HG02884 (cell line): Measurements from ENCODE around the gene IGFBP6.

Source experiments
- ATAC-seq: cut with Tn5 transposase; IDR thresholded peaks from one replicate; pipeline ENCODE4 v1.9.1; 2021; ENCODE audit warnings: mild to moderate bottlenecking, moderate library complexity; ENCODE audit not compliant: unreplicated experiment

The IGFBP6 gene

DNA sequence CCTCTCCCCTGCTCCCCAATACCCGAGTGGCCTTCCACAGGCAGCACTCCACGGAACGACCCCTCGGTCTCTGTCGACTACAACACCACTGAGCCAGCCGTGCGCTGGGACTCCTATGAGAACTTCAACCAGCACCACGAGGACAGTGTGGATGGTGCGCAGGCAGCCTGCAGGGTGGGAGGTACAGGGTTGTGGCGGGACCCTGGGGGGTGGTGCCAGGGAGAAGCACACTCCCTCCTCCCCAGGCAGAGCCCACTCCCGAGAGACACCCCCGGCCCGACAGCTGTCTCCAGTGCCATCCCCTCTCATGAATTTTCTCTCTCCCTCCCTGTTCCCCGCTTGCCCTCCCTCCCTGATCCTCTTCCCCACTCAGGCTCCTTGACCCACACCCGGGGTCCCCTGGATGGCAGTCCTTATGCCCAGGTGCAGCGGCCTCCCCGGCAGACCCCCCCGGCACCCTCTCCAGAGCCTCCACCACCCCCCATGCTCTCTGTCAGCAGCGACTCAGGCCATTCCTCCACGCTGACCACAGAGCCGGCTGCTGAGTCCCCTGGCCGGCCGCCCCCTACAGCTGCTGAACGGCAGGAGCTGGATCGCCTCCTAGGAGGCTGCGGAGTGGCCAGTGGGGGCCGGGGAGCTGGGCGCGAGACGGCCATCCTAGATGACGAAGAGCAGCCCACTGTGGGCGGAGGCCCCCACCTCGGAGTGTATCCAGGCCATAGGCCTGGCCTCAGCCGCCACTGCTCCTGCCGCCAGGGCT is 38.6 kb upstream of the IGFBP6 start:
- ATAC-seq, result no peak

DNA sequence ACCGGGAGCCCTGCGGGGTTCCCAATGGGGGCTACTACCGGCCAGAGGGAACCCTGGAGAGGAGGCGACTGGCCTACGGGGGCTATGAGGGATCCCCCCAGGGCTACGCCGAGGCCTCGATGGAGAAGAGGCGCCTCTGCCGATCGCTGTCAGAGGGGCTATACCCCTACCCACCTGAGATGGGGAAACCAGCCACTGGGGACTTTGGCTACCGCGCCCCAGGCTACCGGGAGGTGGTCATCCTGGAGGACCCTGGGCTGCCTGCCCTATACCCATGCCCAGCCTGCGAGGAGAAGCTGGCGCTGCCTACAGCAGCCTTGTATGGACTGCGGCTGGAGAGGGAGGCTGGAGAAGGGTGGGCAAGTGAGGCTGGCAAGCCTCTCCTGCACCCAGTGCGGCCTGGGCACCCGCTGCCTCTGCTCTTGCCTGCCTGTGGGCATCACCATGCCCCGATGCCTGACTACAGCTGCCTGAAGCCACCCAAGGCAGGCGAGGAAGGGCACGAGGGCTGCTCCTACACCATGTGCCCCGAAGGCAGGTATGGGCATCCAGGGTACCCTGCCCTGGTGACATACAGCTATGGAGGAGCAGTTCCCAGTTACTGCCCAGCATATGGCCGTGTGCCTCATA is 37.9 kb upstream of the IGFBP6 start:
- no peak for ATAC-seq

DNA sequence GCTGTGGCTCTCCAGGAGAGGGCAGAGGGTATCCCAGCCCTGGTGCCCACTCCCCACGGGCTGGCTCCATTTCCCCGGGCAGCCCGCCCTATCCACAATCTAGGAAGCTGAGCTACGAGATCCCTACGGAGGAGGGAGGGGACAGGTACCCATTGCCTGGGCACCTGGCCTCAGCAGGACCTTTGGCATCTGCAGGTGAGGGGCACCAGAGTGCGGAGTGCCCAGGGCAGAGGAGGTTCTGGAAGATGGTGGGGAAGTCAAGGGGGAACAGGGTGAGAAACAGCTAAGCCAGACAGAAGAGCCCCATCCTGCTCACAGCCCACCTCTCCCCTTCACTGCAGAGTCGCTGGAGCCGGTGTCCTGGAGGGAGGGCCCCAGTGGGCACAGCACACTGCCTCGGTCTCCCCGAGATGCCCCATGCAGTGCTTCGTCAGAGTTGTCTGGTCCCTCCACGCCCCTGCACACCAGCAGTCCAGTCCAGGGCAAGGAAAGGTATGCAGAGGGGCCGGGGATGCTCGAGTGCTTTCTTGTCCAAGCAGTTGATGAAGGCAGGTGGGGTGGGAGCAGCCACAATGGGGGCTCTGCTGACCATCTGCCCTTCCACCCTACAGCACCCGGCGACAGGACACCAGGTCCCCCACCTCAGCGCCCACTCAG is 37.3 kb upstream of the IGFBP6 start:
- no peak for ATAC-seq

DNA sequence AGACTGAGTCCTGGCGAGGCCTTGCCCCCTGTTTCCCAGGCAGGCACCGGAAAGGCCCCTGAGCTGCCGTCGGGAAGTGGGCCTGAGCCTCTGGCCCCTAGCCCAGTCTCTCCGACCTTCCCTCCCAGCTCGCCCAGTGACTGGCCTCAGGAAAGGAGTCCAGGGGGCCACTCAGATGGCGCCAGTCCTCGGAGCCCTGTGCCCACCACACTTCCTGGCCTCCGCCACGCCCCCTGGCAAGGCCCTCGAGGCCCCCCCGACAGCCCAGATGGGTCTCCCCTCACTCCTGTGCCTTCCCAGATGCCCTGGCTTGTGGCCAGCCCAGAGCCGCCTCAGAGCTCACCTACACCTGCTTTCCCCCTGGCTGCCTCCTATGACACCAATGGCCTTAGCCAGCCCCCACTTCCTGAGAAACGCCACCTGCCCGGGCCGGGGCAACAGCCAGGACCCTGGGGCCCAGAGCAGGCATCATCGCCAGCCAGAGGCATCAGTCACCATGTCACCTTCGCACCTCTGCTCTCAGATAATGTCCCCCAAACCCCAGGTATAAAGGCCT is 36.7 kb upstream of the IGFBP6 start:
- ATAC-seq, result no peak

GRCh38 chr12:53061404-53062010 is 36.0 kb upstream of the IGFBP6 start:
- no peak for ATAC-seq

GRCh38 chr12:53062011-53062961 is 35.2 kb upstream of the IGFBP6 start:
- no peak for ATAC-seq

- ATAC-seq, result no peak
Measured at GRCh38 chr12:53062977-53063707, 34.3 kb upstream of the IGFBP6 start.

GRCh38 chr12:53063708-53064612 is 33.5 kb upstream of the IGFBP6 start:
- ATAC-seq, result no peak

DNA sequence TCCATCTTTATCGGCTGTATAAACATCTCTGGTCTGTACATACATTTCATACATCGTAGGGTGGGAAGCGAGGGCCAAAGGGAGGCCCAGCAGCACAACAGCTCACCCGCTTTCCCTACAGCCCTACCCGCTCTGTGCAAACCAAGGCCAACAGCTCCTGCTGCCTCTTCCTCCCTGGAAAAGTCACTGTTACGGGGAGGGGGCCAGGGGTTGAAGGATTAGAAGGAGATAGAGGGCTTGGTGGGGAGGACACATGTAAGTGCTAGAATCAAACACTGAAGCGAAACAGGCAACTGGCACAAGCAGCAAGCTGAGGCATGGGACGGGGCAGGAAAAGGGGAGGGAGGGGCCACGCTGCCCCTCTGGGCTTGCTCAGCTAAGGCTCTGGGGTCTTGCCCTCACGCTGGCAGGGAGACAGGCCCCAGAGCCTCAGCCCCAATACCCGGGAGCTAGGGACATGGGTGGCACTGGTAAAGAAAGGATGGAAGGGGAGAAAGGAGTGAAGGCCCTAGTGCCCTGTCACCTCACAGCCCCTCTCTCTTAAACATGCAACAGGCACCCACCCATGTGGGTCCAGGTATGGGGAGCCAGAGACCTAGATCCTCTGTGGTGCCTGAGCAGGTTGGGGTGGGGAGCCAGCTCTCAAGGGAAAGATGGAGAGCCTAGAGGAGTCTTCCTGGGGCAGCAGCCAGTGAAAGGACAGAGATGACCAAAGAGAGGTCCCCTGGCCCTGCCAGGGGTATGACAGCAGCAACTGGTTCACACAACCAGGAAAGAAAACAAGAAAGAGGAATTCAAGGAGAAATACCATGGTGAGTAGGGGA is 32.6 kb upstream of the IGFBP6 start:
- ATAC-seq, result no peak

GRCh38 chr12:53065470-53065869 is 32.0 kb upstream of the IGFBP6 start:
- no peak for ATAC-seq

DNA sequence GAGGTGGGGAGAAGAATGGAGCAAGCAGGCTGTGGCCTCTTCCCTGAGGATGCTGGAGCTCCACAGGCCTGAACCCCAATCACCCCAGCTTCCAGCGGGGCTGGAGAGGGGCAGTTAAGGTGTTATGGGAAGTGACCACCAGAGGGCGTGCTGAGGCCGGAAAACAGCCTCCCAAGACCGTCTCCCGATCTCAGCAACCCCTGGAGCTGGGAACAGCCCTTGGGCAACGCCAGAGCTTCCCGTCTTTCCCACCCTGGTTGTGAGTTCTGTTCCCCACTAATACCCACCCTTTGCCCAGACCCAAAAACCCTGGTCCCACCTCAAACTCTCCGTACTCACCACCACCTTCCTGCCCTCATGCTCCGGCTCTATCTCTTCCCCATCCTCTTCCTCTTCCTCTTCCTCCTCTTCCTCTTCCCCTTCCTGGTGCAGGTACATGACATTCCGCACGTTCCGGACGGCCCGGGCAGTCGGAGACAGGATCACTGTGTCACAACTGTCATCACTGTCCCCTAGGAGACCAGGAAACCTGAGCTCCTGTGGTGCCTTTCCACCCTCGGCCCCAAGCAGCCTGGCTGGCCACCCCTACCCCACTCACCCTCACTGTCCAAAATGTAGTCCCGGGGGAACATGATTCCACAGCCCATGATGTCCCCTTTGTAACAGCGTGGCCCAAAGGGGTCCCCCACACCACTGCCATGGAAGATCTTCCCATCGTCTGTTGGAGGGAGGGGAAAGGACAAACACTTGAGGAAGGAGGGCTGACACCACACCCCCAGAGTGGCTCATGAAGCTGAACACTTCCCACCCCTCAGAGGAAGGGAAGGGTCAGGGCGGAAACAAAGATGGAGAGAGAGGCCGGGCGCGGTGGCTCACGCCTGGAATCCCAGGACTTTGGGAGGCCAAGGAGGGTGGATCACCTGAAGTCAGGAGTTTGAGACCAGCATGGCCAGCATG is 31.2 kb upstream of the IGFBP6 start:
- no peak for ATAC-seq

DNA sequence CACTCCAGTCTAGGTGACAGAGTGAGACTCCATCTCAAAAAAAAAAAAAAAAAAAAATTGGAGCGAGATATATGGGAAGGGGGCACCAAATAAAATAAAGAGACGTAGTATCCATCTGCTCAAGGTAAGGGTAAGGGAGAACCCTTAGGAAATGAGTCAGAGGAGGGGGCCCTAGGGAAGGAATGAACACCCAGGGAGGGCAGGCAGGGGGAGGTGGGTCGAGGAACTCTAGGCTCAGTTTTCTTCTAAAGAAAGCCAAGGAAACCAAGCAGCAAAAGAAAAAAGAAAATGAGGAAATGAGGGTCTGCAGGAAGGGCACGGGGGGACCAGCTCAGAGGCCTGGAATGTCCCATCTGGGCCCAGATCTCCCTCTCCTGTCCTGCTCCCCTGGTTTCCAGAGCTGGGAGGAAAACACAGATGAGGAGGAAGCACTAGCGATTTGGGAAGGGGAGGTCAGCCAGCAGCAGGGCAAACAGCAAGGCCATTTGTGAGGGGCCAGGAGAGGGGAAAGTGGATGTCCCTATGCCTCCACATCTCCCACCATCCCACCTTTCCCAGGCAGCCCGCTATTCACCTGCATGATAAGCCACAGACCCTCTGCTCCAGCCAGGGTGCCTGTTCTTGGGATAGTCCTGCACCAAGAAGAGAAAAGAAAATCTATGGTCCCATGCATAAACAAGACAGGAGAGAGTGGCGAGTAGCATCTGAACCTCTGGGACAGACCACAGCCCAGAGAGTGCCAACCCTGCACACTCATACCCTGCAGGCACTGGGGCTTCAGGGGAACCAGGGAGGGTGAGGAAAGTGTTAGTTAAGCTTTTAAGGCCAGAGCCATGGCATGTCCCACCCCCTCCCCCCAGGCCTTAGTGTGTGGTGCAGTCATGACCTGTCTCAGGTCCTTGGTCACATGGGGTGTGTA is 30.1 kb upstream of the IGFBP6 start:
- no peak for ATAC-seq

GRCh38 chr12:53067993-53068770 is 29.3 kb upstream of the IGFBP6 start:
- no peak for ATAC-seq

GRCh38 chr12:53068811-53069585 is 28.5 kb upstream of the IGFBP6 start:
- ATAC-seq, result no peak
